ENCODE results near the gene SLC5A2. TPM values are rescaled to one million over a fixed set of nuclear protein-coding genes. Genes with fewer than 3 reads are reported as not detected.

Gene SLC5A2
- total and polyA plus RNA-seq, 2 of the 13 experiments (the other 11 are each of a cell fraction or from before 2014, with no cell fraction given), result 0.24 to 0.97 TPM

GRCh38 chr16:31458844-31459686 is 23.9 kb upstream of the SLC5A2 start, which contains the start of gene ARMC5 (continued):
- TF ChIP-seq RERE (CRISPR knock-in tag; IDR thresholded peaks at IDR 0.05; ENCODE audit: low read depth) (0 out of 2 replicates have a peak, but pooled peaks have one; percentile 4), FUBP1 (CRISPR knock-in tag; IDR thresholded peaks at IDR 0.05; ENCODE audit: borderline replicate concordance) (no peak), ZSCAN30 (CRISPR knock-in tag; IDR thresholded peaks at IDR 0.05) (0 out of 2 replicates have a peak, but pooled peaks have one; percentile 22), MXD3 (CRISPR knock-in tag; IDR thresholded peaks at IDR 0.05) (peak; percentile 77), ZNF17 (CRISPR knock-in tag; IDR thresholded peaks at IDR 0.05) (no peak), ZNF770 (CRISPR knock-in tag; IDR thresholded peaks at IDR 0.05) (peak; percentile 58; the same call in 1 of the 2 replicates), ZMAT5 (CRISPR knock-in tag; IDR thresholded peaks at IDR 0.05; ENCODE audit: borderline replicate concordance, low read depth) (no peak), ZNF709 (CRISPR knock-in tag; IDR thresholded peaks at IDR 0.05) (peak; percentile 92), ZNF335 (CRISPR knock-in tag; IDR thresholded peaks at IDR 0.05) (peak; percentile 85; the same call in 1 of the 2 replicates), ZFY (CRISPR knock-in tag; IDR thresholded peaks at IDR 0.05) (peak; percentile 95), TBP (CRISPR knock-in tag; IDR thresholded peaks at IDR 0.05) (peak; percentile 30; the same call in 1 of the 2 replicates), ZUFSP (CRISPR knock-in tag; IDR thresholded peaks at IDR 0.05; ENCODE audit: borderline replicate concordance) (no peak), GMEB2 (CRISPR knock-in tag; IDR thresholded peaks at IDR 0.05; ENCODE audit: low read depth) (peak; percentile 84)
